GM10847 (cell line): ENCODE measurements around the gene CHTOP.
A peak's percentile ranks its signal among the peaks of the same experiment; 100 is the strongest.

ENCODE experiments used
- POLR2A ChIP-seq: IDR thresholded peaks from 2 replicates; pipeline ENCODE4 v1.6.1; 2011; ENCODE audit not compliant: insufficient read length; ENCODE audit errors: extremely low read depth

Gene CHTOP

DNA sequence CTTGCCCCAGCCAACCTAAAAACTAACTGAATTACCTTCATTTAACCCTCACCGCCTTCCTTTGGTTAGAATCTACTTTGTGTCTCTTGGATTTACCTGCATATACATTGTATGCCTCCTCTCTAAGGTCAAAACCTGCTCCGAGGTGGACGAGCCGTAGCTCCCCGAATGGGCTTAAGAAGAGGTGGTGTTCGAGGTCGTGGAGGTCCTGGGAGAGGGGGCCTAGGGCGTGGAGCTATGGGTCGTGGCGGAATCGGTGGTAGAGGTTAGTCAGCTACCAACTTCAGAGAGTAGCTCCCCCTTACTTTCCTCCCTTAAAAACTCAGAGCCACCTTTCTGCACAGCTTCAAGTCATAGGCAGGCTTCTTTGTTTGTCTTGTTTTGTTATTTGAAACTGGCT is 9.2 kb downstream of the CHTOP start:
- no peak for TF ChIP-seq POLR2A

GRCh38 chr1:153643816-153644215 is 9.9 kb downstream of the CHTOP start:
- no peak for TF ChIP-seq POLR2A

- TF ChIP-seq POLR2A, result no peak
Measured at GRCh38 chr1:153646672-153647345, 12.9 kb downstream of the CHTOP start.

DNA sequence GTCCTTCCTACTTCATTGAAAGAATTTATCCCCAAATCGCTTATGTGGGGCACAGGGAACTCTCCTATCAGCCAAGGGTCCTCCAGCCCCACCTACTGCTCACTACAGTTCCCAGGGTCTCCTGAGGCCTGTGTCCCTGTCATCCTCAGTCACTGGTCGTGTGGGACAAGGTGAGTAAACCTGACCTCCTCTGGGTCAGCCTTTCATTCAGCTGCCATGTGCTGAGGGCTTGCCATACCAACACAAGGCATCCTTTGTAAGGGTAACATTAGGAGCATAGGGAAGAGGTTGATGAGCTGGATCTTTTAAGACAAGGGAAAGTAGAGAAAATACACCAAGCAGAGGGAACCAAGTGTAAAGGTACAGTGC is 13.5 kb downstream of the CHTOP start:
- TF ChIP-seq POLR2A, result no peak

GRCh38 chr1:153648000-153648643 is 14.3 kb downstream of the CHTOP start:
- no peak for TF ChIP-seq POLR2A

DNA sequence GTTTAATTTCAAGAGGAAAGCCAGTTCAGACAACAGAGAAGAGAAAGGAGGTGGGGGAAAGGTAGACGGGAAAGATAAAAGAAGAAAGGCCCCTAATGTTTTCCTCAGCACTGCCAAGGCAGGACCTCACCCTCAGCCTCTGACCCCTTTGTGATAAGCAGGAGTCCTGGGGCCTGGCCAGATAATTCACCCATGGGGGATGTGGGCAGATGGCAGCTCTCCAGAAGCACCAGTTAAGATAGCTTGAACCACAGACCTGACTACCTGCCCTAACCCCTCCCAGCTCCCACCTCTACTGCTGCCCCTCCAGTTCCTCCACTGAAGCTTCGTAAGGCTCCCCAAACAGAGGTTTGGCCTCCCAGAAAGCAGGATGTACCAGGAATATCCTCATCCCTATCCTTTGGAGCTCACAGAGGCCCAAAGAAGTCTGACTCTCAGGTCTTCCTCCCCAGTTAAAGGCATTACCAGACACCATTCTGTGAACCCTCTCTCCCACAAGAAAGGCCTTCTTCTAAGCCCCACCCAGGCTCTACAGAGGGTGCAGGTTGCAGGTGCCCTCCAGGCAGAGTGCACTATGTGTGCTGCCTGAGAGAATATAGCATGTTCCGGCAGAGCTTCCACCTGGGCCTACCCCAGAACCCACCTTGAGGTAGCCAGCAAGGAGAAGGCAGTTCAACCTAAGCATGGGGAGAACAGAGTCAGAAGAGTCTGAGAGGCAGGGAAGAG is 15.4 kb downstream of the CHTOP start:
- no peak for TF ChIP-seq POLR2A

GRCh38 chr1:153649863-153650235 is 16.0 kb downstream of the CHTOP start:
- TF ChIP-seq POLR2A, result no peak

DNA sequence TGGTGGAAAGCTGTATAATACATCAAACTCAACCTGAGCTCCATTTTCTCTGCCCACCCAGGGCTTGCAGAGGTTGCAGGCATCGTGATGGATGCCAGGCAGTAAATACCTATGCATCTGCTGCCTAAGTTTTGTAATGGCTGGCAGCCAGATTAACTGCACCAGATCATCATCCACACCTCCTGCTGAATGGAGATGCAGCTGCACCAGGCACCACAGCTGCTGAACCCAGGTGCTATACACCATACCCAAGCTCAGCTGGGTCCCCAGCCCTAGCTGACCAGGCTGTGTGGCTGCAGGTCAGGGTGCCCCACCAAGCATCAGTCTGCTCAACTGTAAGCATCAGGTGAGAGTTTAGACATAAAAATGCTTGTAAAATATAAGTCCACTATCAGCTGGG is 17.9 kb downstream of the CHTOP start:
- TF ChIP-seq POLR2A, result no peak

DNA sequence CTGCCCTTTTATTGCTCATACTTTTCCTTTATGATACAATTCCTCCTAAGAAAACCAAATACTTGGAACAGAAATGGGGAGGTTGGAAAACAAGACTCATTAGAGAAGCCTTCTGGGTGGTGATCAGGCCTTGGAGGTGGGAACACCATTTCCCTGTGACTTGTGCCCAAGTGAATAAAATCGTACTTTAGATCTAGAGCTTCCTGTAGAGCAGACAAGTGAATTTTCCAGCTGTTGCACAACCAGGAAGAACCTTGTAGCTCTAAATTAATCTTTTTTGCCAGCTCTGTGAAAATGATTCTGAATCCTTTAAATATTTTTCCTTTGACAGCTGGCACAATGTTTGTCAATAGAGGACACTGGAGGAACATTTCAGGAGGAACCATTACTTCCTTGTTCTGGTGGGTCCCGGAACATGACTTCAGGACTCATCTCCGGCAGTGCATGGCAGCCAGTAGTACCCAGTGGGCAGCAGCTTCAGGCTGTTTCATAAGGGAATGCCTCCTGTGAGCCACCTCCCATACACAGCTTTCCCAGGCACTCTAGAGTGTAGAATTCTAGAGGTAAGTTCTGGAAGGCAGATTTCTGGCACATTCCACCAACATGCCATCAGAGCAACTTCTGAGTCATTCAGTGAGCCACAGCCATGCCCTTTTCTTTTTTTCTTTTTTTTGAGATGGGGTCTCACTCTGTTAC is 19.1 kb downstream of the CHTOP start:
- no peak for TF ChIP-seq POLR2A

- TF ChIP-seq POLR2A, result no peak
Measured at GRCh38 chr1:153655333-153655732, 21.5 kb downstream of the CHTOP start.

DNA sequence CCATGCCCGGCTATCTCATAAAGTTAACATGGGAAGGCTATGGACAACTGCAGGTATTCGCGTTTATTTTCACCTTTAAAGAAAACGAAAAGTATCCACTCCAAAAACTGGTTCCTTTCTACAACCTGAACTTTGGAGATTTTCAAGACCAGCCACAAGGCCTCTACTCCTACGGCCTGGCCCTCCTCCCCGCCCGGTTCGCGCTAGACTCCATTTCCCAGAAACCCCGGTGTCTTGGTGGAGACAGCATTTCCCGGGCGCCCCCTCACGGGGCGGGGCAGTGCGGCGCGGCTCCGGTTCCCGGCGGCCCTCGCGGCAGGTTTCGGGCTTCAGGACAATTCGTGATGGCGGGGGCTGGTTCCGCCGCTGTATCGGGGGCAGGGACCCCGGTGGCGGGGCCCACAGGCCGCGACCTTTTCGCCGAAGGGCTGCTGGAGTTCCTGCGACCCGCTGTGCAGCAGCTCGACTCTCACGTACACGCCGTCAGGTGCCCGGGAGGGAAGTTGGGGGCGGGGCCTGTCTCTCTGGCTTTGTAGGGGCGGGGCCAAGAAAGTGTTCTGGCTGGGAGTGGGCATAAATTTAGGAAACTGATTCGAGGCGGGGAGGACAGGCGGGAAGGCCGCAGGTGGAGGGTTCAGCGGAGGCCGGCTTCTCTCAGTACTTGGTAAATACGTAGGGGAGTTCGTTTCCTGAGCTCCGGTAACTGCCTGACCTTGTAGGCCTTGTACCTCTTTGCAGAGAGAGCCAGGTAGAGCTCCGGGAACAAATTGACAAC is 24.7 kb downstream of the CHTOP start, which contains the start of gene SNAPIN:
Gene SNAPIN (plus strand): TSS at position 304 of the 775 bp plus-strand sequence. CDS start 41 bp downstream, at position 345.
- peak; percentile 81 for TF ChIP-seq POLR2A

GRCh38 chr1:153659175-153659534 is 25.3 kb downstream of the CHTOP start:
- no peak for TF ChIP-seq POLR2A

DNA sequence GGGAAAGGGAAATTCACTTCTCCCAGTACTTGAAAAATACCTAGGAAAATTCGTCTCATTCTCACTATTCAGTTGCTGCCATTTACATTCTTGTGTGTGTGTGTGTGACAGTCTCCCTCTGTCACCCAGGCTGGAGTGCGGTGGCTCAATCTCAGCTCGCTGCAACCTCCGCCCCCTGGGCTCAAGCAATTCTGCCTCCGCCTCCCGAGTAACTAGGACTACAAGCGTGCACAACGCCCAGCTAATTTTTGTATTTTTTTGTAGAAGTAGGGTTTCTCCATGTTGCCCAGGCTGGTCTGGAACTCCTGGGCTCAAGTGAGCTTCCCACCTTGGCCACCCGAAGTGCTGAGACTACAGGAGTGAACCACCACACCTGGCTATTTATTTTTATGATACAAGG is 25.8 kb downstream of the CHTOP start:
- no peak for TF ChIP-seq POLR2A

DNA sequence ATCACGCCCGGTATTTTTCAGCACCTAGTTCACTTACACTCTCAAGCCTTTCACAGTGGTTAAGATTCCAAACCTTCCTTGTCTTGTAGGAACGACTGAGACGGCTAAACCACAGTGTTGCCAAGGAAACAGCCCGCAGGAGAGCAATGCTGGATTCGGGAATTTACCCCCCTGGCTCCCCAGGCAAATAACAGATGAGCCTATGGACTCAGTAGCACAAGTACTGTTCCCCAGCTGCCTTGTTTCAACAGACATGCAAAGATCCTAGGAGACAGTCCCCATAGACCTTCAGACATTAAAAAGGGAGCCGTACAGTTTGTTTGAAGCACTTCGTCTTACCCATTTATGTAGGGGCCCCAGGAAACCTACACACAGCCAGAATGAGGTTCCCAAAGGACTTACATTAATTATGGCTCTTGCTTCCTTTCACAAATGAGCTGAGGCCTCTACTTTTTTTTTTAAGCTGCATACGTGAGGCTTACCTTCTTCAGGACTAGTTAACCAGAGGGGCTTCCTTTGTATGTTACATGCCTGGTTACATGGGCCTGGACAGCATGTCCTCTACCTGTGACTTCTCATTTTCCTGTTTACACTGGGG is 27.3 kb downstream of the CHTOP start:
- TF ChIP-seq POLR2A, result no peak

GRCh38 chr1:153662269-153662668 is 28.4 kb downstream of the CHTOP start:
- no peak for TF ChIP-seq POLR2A
